Astrocyte (in vitro differentiated cells and primary cell): Measurements from ENCODE around the gene B9D1.

Experiments used
- CTCF ChIP-seq: IDR thresholded peaks from 2 replicates; pipeline ENCODE4 v1.5.1; 2011; ENCODE audit warnings: low read depth, mild to moderate bottlenecking, inconsistent platforms, low read length, moderate library complexity; ENCODE audit not compliant: insufficient read depth
- EZH2 ChIP-seq: IDR thresholded peaks from 2 replicates; pipeline ENCODE4 v1.6.1; 2012; ENCODE audit warnings: mild to moderate bottlenecking, low read length, inconsistent platforms; ENCODE audit not compliant: insufficient read depth

DNA sequence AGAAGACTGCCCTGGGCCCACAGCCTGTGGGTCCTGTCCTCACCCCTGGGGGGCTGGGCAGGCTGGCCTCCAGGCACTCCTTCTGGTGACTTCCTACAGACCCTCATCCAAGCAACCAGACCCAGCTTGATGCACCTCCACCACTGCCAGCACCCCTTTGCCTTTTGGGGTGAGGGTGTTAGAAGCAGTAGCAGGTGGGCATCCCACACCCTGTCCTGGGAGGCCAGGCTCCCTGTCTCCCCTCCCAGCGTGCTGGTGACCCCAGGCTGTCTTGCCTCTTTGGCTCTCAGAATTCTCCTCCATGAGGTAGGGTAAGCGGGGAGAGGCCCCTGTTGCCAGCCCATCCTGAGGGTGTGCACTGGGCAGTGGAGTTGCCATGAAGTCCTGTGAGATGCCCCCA is 33.4 kb downstream of the B9D1 start:
- TF ChIP-seq CTCF = no peak
- TF ChIP-seq EZH2 = no peak
